ENCODE results near the gene RPL27.

RPL27 gene

DNA sequence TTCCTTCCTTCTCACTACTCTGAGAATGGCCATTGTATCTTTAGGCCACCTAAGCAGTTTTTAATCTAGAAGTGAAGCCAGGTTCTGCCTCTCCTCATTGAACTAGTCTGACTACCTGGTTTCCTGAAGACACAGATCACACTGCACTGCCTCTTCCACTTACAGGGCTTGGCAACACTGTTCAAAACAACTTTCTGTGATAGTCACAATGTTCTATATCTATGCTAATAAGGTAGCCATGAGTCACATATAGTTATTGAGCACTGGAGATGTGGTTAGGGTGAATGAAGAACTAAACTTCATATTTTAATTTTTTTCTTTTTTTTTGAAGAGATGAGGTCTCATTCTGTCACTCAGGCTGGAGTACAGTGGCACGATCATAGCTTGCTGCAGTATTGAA is 53.8 kb downstream of the RPL27 start:
- DNase-seq (ENCODE audit: low read depth, low spot score), result no peak
- TF ChIP-seq POLR2AphosphoS5 (IDR thresholded peaks at IDR 0.05; ENCODE audit: borderline replicate concordance, low read depth, low read length) (no peak), EZH2 (IDR thresholded peaks at IDR 0.05) (no peak), FOXP2 (optimal IDR thresholded peaks at IDR 0.05; ENCODE audit: control extremely low read depth, extremely low read length, insufficient read depth) (no peak)
- peaks cover 59% of the 10 kb centered on the region for H3K36me3 ChIP-seq (ENCODE audit: insufficient read depth, low read length)
- H3K9ac ChIP-seq (ENCODE audit: insufficient read length), result no peak overlapping the region
- no peaks in the 10 kb centered on the region for H3K9me3 ChIP-seq (ENCODE audit: low read depth, low read length)
- no peak overlapping the region for H3K27ac ChIP-seq
- H3K4me3 ChIP-seq, result no peak overlapping the region

Data from SK-N-MC (cell line).